C4-2B (cell line): ENCODE data around the gene CDH23.

Experiments
- ZFX ChIP-seq: fragments of 450-650 bp; IDR thresholded peaks from 2 replicates; pipeline ENCODE4 v1.6.1; 2017
- TF ChIP-seq, protein P1 (sequence below): fragments of 450-650 bp; conservative IDR thresholded peaks from 2 replicates; pipeline ENCODE4 v1.5.1; 2017; ENCODE audit warnings: mild to moderate bottlenecking

DNA sequence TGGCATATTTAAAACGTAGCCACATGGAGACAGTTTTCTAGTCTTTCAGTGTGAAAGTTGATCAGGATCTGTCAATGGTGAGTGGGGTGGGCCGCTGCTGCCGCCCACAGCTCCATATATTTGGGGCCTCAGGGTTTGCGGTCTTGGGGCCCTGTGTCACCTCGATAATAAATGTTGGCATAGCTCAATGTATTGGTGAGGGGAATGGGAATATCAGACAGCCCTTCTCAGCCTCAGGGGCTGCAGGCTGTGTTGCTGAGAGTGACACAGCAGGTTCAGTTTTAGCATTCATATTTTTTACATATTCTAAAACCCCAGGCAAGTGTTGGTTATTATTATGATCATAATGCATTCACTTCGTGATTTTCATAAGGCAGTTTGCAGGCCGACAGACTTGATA is 5.3 kb downstream of the CDH23 start:
- TF ChIP-seq, protein P1, sequence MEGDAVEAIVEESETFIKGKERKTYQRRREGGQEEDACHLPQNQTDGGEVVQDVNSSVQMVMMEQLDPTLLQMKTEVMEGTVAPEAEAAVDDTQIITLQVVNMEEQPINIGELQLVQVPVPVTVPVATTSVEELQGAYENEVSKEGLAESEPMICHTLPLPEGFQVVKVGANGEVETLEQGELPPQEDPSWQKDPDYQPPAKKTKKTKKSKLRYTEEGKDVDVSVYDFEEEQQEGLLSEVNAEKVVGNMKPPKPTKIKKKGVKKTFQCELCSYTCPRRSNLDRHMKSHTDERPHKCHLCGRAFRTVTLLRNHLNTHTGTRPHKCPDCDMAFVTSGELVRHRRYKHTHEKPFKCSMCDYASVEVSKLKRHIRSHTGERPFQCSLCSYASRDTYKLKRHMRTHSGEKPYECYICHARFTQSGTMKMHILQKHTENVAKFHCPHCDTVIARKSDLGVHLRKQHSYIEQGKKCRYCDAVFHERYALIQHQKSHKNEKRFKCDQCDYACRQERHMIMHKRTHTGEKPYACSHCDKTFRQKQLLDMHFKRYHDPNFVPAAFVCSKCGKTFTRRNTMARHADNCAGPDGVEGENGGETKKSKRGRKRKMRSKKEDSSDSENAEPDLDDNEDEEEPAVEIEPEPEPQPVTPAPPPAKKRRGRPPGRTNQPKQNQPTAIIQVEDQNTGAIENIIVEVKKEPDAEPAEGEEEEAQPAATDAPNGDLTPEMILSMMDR, result no peak
- TF ChIP-seq ZFX, result no peak
